Mammary epithelial cell (primary cell): Measurements from ENCODE around the gene LAMA4.

Experiments used
- CTCF ChIP-seq, 2 donors: IDR thresholded peaks in 1 of 2; conservative IDR thresholded peaks in 1 of 2; 2 replicates each; pipeline ENCODE4 v1.5.1; 2011 to 2012; ENCODE audit warnings: inconsistent platforms in 2 of 2, low read length in 2 of 2, mild to moderate bottlenecking in 2 of 2, control low read depth in 1 of 2, low read depth in 1 of 2; ENCODE audit not compliant: insufficient read depth in 1 of 2; ENCODE audit errors: extremely low read depth in 1 of 2
- EZH2 ChIP-seq: IDR thresholded peaks from 2 replicates; pipeline ENCODE4 v1.6.1; 2012; ENCODE audit warnings: low read length, inconsistent platforms, borderline replicate concordance

GRCh38 chr6:112233847-112234246 lies 20.5 kb downstream of the LAMA4 start:
- TF ChIP-seq CTCF (conservative IDR thresholded peaks at IDR 0.05 in 1 of 2, IDR thresholded peaks at IDR 0.05 in 1 of 2; ENCODE audit: extremely low read depth in 1 of 2, insufficient read depth in 1 of 2, low read depth in 1 of 2, low read length in 2 of 2): no peak
- no peak for TF ChIP-seq EZH2
